ENCODE data around the gene RTP1.

DNA sequence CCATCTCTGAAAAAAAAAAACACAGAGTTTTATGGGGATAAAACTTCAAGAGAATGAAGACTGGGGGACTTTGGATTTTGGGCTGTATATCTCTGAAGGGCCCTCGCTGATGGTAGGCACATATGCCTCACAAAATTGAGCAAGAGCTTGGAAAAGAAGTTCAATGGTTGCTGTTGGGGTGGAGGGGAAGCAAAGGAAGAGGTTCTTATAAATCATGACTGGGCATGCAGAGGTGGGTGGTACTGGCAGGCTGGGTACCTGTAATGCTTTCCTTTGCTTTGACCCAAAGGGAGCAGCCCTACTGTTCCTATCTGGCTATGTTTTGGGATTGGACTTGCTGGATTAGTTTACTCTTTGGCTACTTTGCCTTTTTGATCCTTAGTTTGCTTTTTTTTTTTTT, 6.0 kb upstream of the RTP1 start:
- TF ChIP-seq, protein P1, sequence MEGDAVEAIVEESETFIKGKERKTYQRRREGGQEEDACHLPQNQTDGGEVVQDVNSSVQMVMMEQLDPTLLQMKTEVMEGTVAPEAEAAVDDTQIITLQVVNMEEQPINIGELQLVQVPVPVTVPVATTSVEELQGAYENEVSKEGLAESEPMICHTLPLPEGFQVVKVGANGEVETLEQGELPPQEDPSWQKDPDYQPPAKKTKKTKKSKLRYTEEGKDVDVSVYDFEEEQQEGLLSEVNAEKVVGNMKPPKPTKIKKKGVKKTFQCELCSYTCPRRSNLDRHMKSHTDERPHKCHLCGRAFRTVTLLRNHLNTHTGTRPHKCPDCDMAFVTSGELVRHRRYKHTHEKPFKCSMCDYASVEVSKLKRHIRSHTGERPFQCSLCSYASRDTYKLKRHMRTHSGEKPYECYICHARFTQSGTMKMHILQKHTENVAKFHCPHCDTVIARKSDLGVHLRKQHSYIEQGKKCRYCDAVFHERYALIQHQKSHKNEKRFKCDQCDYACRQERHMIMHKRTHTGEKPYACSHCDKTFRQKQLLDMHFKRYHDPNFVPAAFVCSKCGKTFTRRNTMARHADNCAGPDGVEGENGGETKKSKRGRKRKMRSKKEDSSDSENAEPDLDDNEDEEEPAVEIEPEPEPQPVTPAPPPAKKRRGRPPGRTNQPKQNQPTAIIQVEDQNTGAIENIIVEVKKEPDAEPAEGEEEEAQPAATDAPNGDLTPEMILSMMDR (IDR thresholded peaks at IDR 0.05): no peak
- TF ChIP-seq POLR2A (IDR thresholded peaks at IDR 0.05) (no peak), EP300 (IDR thresholded peaks at IDR 0.05) (no peak), POLR2AphosphoS5 (IDR thresholded peaks at IDR 0.05) (no peak)

All from suprapubic skin (tissue), 4 donors.